DMS53 (cell line): ENCODE data around the gene CASZ1.

Experiments
- DNase-seq: peaks from one replicate; lab custom pipeline; 2025; lab: John Stamatoyannopoulos, UW

Gene CASZ1

DNA sequence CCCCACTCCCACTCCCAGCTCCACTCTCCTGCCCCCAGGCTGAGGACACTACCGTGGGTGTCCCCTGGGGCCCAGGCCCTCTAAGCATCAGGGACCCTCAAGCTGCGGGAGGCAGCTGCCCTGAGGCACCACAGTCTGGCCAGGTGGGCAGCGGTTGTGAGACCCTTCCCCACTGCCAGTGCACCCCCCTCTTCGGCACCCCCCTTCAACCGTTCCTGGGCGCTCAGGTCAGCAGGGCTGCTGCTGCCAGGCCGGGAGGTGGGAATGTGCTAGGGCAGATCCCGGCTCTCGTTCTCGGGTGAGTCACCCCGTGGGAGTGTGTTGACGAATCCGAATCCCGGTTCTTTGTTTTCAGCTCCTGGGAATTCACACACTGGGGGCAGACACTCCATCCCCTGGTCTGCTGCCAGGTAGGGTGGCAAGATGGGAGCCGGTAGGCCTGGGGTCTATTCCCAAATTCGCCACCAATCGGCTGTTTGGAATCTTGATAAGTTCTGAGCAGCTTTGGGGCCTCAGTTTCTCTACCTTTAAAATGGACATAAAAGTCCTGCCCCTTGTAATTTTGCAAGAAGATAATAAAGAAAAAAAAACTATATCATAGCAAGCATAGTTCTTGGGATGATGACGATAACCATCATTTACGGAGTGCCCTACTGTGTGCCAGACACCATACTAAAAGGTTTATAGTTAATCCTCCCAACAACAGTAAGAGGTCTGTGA, 28.5 kb upstream of the CASZ1 start:
- peak; percentile 54 for DNase-seq

DNA sequence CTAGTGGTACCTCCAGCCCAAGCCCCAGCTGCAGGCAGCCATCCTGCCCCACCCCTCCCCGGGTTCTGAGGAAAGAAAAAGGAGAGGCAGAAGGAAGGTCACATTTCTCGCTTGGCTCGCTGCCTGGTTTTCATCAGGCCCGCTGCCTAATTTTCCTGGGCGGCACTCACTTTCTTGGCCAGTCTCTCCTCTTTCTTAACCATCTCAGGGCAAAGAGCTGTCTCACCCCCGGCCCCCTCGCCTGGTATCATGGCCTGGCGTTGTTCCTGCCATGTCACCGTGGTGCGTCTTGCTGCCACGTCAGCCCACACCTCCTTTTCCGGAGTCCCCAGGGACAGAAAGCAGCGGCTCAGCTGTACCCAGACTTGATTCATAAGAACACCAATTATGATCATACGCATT, 26.6 kb upstream of the CASZ1 start:
- DNase-seq, result no peak

DNA sequence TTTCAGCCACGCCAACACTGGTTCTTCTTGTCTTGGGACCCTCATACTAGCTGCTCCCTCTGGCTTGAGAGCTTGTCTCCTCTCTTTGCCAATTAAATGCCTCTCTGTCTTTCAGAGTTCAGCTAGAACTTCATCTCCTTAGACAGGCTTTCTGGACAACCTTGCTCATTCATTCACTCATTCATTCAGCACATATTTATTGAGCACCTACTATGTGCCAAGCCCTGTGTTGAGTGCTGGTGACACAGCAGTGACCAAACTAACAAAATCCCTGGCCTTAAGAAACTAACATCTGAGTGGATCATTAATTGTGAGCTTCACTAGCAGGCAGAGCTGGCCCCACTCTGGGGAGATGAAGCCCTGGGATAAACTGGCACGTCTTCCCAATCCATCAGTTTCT, 24.9 kb upstream of the CASZ1 start:
- no peak for DNase-seq

DNA sequence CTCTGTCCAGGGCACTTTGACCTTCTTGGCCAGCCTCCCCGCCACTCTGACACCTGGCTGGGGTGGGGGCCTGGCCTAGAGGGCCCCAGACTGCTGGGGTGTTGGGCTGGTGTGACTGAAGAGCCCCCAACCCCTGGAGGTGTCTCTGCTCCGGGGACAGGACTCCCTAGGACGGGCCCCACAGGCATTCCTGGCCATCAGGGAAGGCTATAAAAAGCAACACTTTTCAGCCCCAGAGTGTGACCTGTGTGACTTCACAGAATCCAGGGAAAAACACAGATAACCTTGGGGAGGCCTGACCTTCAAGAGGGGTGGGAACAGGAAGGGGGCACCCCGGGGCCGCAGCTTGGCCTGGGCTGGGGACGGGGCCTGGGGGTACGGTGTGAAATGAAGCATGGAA, 24.0 kb upstream of the CASZ1 start:
- DNase-seq, result no peak

DNA sequence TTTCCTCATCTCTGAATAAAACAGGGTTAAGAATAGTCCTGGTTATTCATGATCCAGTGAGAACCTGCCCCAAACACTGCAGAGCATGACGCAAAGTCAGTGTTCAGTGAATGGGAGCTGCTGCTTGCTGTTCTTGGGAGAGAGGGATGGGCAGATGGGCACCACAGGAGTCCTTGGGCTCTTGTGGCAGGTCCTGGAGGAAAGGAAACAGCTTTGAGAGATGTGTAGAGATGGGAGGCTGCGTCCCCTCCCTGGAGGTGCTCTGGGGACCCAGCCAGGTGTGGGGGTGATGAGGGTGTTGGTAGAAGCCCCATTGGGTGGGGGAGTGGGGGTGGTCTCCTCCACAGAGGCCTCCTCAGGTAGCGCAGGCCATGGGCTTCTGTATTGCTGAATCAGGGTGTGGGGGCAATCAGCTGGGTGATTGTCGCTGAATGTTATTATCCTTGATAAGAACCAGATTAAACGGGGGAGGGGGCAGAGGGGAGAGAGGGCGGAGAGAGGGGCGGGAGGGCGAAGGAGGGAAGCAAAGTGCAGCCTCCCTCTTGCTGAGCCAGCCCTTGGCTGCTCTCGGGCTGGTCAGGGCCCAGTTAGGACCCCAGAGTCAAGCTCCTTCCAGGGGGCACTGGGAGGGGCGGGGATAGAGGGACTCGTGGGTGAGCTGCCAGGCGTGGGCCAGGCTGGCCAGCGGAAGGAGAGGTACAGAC, 22.9 kb upstream of the CASZ1 start:
- DNase-seq, result no peak

DNA sequence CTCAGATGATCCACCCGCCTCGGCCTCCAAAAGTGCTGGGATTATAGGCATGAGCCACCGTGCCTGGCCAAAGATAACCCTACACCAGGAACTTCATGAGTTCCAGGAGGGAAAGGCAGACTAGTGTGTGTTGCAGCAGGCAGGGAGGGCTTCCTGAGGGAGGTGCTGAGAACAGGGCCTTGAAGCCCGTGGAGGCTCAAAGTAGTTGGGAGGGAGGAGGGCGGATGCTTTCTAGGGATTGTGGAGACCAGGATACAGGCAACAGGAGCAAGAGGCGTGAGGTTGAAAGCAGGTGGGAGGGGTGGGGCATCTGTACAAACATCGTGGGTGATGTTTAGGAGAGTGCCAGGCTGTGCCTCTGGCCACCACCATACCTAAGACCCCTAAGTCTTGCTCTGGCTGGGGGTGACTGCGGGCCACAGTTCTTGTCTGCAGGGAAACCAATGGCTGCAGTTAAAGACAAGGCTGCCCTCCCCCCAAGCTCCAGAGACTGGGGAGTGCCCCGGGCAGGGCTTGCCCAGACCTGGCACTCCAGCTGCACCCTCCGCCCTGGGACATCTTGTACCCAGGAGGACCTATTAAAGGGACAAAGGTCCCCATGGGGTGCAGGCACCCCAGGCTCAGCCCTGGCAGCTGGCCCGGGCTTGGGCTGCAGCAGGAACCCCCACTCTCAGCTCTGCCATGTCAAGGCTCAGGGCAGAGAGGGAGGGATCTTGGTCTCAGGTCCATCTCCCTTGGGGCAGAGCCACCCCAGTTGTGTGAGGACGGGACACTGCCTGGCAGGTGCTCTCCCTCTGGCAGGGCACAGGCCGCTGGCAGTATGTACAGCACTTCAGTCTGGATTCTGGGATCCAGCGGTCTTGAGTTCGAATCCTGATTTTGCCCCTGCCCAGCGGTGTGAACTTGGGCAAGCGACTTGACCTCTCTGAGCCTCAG, 22.1 kb upstream of the CASZ1 start:
- no peak for DNase-seq

DNA sequence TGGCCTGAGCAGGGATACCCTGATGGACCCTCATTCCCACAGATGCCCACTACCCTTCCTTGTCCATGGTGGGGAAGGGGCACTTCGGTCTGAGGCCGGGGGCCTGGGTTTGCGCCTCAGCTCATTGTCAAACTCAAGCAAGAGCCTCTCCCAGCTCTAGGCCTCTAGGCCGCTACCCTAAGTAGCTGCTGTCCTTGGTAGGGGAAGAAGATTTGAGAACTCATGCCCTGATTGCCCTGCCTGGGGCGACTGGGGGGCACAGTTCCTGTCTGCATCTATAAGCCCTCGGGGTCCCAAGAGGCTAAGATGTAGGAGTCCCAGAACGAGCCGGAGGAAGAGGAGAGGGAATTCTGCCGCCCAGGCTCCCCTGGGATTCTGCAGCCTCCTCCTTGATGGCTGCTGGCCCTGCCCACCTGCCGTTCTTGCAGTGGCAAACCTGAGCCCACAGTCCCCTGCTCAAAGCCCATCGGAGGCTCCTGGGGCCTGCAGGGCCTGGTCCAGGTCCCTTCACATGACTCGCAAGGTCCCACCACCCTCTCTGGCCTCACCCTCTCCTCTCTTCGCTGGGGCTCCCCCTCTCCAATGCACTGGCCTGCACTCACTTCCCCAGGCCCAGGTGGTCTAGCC, 20.4 kb upstream of the CASZ1 start:
- DNase-seq, result no peak

DNA sequence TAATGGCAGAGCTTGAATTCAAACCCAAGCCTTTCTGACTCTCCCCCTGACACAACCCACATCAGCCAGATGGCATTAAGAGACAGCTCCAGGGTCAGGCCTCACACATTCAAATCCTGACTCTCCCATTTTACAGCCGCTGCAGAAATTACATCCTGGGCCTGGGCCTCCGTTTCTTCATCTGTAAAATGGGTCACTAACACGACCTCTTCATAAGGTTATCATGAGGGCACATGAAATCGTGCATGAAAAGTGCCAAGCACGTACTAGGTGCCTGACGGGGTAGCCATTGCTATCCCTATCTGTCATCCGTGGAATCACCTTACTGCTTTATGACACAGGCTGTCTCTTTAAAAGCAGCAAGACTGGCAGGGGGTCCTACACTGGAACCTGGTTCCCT, 19.8 kb upstream of the CASZ1 start:
- DNase-seq, result no peak

DNA sequence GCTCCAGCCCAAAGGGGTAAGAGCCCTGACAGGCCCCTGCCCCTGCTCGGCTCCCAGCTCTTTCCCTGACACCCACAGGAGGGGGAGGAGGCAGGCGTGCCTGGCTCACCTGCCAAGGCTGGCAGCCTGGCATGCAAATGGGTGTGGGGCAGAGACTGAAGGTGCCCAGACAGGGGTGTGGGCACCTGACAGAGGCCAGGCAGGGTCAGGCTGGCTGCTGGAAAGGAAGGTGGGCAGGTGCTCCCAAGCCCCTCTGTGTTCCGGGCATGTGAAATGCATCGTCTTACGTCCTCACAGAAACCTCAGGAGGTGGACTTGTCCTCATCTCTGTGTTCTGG, 19.4 kb upstream of the CASZ1 start:
- no peak for DNase-seq

DNA sequence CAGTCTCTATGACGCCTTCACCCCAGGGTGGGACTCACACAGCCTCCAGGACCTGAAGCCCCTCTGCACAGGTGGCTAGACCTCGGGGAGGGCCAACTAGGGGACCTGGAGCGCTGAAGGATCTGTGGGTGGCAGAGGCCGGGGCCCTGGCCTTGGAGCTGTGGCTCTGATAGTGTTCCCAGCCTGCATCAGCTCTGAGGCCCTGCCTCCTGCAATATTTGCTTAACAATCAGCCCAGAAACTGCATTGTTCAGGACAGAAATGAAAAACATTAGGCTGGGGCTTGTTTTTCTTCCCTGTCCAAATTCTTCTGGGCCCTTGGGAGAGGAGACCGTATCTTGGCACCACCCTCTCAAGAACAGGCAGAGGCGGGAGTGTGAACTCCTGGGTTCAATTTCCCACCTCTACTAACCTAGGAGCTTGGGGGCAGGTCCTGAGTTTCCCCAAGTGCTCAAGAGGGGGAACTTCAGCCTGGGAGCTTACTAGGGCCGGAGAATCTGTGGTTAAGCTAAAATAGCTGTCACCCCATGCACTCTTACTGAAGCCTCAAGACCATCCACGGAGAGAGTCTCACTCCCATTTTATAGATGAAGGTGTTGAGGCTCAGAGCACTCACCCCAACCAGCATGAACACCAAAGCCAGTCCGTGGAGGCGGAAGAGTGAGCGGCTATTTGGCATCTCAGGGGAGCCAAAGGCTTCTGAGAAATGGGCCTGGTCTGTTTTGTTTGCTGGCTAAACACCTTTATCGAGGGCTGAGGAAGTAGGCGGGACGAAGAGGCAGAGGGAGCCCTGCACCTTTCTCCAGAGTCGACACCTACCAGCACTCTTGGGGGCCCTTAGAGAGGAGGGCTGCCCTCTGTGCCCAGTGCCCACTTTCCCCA, 18.8 kb upstream of the CASZ1 start:
- DNase-seq, result peak; percentile 33

DNA sequence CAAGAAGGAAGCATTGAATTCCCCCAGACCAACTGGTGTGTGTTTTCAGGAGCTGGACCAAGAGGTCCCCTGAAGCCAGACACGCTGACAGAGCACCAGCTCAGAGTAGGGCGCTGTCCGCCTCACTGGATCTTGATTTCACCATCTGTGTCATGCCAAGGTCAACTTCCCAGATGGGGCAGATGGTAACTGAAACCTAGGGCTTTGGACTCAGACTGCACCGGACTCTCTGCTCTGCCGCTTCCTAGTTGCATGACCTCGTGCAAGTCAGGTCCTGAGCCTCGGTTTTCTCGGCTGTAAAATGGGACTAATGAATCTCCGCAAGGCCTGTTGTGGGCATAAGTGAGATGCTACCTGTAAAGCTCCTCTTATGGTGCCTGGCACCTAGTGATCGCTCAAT, 17.9 kb upstream of the CASZ1 start:
- no peak for DNase-seq

DNA sequence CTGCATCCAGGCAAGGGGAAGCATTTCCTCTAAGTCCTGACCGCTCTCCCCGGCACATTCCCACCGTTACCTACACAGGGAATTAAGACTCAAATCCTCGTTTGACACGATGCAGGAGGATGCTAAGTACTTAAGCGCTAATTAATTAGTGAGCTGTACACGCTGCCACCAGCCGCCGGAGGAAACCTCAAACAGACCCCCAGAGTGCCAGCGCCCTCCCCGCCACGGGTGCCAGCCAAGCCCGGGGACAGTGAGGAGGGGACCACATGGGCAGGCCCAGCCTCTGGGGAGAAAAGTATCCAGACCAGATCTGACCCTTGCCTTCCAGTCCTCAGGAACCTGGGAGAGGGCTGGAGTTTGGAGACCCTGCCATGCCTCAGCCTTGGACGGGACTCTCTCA, 17.4 kb upstream of the CASZ1 start:
- no peak for DNase-seq

DNA sequence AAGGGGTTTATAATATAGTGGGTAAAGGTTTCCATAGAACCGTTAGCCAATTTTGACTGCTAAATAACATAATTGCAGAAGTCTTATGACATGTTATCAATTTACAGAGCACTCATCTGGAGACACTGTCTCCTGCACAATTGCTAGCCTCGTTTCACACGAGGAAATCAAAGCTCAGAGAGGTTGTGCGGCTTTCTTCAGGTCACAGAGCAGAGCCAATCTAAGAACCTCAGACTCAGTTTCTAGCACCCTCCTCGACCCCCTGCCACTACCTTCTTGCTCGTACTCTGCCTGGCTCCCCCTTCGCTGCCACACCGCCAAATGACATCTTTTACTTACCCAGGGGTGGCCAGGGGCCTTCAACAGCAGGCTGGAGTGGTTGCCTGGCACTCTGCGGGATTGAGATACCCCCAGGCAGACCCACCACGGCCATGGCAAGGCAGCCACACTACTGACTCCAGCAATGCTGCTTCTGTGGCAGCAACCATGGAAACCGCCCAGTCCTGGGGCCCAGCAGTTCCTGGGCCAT, 16.0 kb upstream of the CASZ1 start:
- DNase-seq, result no peak

DNA sequence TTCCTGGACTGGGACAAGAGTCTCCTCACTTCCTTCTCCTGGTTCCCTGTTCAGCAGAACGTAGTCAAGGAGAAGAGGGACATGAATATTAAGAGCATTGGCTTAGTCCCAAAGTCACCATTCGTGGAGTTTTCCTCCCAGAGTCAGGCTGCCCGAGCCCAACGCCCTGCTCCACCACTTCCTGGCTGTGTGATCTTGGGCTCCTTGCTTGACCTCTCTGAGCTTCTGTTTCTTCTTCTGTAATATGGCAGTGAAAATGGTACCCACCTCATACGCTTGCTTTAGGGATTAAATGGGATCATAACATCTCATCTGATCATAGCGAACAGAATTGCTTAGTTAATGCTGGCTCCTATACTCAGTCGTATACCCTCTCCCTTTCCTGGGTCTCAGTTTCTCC, 12.0 kb upstream of the CASZ1 start:
- DNase-seq, result no peak

DNA sequence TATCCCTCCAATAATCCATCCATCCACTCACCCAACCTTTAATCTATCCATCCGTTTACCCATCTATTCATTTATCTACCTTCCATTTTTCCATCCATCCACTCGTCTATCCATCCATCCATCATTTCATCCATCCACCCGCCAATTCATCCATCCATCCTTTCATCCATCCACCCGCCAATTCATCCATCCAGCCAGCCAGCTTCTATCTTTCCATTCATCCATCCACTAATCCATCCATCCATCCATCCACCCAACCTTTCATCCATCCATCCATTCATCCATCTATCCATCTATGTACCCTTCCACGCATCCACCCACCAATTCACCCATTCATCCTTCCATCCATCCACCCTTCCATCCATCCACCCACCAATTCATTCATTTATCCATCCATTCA, 10.5 kb upstream of the CASZ1 start:
- no peak for DNase-seq

DNA sequence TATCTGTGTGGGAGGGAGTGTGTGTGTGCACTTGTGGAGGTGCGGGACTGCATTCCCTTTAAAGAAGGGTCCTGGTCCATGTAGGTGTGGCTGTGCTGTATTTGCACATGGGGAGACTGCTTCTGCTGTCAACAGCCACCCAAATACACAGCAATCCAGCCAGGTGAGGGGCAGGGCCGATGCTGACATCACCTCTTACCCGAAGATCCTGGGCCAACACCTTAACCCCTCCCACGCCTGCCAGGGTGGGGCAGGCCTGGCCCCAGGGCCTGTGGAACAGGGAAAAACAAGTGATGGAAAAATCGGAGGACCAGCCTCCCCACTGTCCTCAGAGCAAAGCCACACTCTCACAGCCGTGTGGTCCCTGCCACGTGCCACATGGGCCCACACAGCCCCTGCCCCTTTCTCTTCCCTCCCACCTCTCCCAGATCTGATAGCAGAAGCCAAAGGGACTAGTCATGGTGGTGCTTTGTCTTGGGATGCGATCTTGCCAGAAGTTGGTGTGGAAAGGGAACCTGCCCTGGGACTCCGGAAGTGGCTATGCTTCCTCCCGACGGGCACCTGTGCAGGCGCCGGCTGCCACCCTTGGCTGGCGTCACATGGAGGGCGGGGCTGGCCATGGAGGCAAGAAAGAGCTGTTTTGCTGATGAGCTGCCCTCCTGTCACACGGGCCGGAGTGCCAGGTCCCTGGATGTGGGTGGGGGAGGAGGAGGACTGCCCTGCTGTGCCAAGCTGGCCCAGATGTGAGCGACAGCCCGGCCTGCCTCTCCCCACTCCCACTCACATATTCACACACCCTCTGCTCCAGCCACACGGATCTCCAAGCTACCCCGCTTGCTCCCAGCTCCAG, 7.8 kb upstream of the CASZ1 start:
- peak; percentile 76 for DNase-seq

DNA sequence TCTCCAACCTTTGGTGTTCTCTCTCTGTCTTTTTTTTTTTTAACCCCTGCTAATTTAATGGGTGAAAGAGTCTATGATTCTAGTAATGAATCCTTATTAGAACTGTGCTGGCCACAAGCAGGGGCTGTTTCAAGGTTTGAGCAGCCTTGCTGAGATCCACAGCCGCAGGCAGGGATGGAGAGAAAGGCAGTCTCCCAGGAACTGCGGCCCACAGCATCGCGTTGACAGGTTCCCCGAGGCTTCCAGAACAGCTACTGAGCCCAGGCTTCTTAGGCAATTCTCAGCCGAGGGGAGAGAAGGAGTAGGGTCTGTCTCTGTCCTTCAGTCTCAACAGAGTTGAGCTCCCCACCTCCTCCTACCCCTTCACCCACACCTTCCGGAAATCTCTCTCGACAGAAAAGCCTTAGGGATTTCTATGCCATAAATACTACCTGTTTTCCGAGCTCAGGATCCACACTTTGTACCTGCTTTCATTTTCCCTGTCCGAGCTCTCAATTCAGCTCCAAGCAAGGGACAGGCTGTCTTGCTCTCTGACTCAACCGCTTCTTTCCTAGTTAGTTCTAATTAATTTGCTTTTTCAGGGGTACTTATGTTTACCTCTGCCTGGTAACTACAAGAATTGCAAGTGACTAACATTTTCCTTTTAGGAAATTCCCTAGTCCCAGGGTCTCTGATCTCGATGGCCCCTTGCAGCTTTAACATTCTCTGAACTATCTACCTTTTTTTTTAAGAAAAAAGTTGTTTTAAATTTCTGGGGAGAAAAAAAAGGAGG, 6.7 kb upstream of the CASZ1 start:
- DNase-seq, result no peak

DNA sequence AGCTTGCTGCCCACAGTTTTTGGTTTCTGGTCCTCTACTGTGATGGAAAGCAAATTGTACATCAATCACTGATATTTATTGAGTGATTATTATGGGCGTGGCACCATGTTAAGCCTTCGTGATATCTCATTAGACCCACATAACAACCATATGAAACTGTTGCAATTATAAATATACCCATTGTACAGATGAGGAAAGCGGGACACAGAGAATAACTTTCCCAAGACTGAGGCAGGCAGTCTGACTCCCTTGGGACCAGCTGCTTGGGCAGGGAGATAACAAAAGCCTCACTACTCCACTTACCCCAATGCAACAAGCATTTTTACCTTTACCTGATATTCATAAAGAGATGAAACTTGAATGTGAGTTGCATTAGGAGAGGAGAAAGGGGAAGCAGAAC, 4.3 kb upstream of the CASZ1 start:
- no peak for DNase-seq

DNA sequence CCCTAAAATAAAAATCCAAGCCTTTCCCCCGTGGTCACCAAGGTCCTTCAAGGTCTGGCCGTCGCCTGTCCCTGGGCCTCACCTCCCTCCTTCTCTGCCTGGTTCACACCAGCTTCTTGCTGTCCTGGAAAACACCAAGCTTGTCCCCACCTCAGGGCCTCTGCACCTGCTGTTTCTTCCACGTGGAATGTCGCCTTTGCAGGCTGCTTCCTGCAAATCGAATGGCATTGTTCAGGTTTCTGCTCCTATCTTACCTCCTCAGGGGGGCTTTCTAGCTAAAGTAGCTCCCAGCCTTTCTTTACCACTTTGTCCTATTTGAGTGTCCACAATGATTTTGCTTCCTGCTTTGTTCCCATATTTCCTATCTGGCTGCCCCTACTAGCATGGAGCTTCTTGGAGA, 3.3 kb upstream of the CASZ1 start:
- DNase-seq, result peak; percentile 19
